ENCODE measurements around the gene GSAP.
"Not testable (repeated sequence)": the region's sequence is repeated elsewhere in the genome, so short reads cannot be mapped to it uniquely, and the experiment has no call there.

- not testable (repeated sequence) for TF ChIP-seq CTCF (IDR thresholded peaks at IDR 0.05); POLR2AphosphoS5 (IDR thresholded peaks at IDR 0.05; ENCODE audit: insufficient read depth in 1 of 2, low read depth in 1 of 2)
These were observed 82.1 kb downstream of the GSAP start for GRCh38 chr7:77334039-77334438.
